Measurements from ENCODE around the gene ZNF697. TPM values are rescaled to one million over a fixed set of nuclear protein-coding genes. Genes with fewer than 3 reads are reported as not detected.
"Not testable (repeated sequence)": the region's sequence is repeated elsewhere in the genome, so short reads cannot be mapped to it uniquely, and the experiment has no call there.

The ZNF697 gene
- total RNA-seq, 4 donors from 2014 or later = 2.4 to 25.5 (median 7.9) TPM

- Histone ChIP-seq H3K4me3 (no peak overlapping the region), H3K27me3 (no peaks in the 10 kb centered on the region), H3K4me1 (no peaks in the 10 kb centered on the region), H3K27ac (no peak overlapping the region), H3K36me3 (no peaks in the 10 kb centered on the region), H3K9me3 (no peaks in the 10 kb centered on the region)
- TF ChIP-seq, protein P1, sequence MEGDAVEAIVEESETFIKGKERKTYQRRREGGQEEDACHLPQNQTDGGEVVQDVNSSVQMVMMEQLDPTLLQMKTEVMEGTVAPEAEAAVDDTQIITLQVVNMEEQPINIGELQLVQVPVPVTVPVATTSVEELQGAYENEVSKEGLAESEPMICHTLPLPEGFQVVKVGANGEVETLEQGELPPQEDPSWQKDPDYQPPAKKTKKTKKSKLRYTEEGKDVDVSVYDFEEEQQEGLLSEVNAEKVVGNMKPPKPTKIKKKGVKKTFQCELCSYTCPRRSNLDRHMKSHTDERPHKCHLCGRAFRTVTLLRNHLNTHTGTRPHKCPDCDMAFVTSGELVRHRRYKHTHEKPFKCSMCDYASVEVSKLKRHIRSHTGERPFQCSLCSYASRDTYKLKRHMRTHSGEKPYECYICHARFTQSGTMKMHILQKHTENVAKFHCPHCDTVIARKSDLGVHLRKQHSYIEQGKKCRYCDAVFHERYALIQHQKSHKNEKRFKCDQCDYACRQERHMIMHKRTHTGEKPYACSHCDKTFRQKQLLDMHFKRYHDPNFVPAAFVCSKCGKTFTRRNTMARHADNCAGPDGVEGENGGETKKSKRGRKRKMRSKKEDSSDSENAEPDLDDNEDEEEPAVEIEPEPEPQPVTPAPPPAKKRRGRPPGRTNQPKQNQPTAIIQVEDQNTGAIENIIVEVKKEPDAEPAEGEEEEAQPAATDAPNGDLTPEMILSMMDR (IDR thresholded peaks at IDR 0.05) = no peak
- no peak for TF ChIP-seq POLR2A (IDR thresholded peaks at IDR 0.05)
- DNase-seq = no peak
- intact Hi-C loops (cut with DNase I; ENCODE audit: low total_unique reads) = no loop called here
Measured at GRCh38 chr1:119617751-119618691, 30.0 kb downstream of the ZNF697 start.

GRCh38 chr1:119616748-119617147, 31.3 kb downstream of the ZNF697 start:
- H3K27ac ChIP-seq; H3K36me3 ChIP-seq; H3K4me1 ChIP-seq; H3K4me3 ChIP-seq; DNase-seq; H3K9me3 ChIP-seq; intact Hi-C loops (cut with DNase I; ENCODE audit: low total_unique reads); H3K27me3 ChIP-seq: not testable (repeated sequence)

DNA sequence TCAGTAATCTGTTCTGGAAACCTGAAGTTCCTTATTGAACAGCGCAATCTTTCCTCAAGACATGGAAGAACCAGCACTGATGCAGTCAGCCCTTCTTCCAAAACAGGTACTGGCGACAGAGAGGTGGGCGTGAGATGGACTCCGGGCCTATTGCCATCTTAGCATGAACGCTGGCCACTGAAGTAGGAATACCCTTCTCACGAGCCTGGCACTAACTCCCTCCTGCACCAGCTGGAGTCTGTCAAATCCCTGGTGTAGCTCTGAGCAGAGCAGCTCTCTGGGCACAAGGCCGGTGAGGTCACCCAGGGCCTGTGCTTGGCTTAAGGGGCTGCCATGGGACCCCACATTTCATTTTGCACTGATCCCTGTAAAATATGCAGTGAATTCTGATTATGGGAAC, 33.0 kb downstream of the ZNF697 start:
- H3K4me1 ChIP-seq; H3K9me3 ChIP-seq; H3K36me3 ChIP-seq; H3K4me3 ChIP-seq; DNase-seq; intact Hi-C loops (cut with DNase I; ENCODE audit: low total_unique reads); H3K27me3 ChIP-seq; H3K27ac ChIP-seq: not testable (repeated sequence)

DNA sequence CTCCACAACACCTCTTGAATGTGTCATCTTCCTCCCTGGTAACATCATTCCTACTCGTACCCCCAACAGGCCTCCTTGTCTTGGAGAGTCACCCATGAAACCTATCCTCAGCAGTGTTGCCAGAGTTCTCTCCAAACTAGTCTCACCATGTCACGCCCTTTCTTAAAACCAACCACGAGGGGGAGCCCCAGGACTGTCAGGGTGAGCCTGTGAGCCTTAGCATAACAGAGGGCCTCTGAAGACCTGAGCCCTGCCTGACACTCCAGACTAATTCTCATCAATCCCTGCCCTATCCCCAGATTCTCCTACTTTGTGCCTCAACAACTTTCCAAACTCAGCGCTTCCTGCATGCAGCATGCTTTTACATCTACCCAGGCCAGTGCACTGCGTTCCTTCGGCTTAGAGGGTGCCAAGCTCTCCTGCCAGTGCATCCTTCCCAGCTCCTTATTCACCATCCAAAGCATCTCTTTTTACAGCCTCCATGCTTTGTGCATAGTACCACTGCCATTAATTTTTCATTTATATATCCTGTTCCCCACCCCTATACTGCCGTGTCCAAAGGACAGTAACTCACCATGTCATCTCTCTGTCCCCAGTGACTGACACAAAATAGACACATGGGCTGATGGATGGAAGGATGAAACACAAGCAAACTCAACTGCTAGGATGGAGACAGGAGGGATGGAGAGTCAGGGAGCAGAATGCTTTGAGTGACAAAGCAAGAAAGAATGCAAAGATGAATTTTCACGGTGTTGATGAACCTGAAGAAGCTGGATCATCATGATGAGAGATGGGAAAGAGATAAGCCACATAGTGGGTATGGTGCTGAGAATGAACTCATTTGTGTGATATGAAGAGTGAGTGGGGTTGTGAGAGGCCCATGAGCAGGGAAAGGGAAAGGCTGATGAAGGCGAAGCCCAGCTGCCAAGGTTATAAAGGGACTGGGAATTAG, 34.0 kb downstream of the ZNF697 start:
- intact Hi-C loops (cut with DNase I; ENCODE audit: low total_unique reads) = loop anchor here (5.0 kb wide), 1 partner anchor 53 kb away; no protein-coding TSS in a partner anchor
- TF ChIP-seq POLR2A (IDR thresholded peaks at IDR 0.05) = no peak
- TF ChIP-seq, protein P1 (IDR thresholded peaks at IDR 0.05) = peak; percentile 82 to 88 (median 84)
- no peaks in the 10 kb centered on the region for H3K4me1 ChIP-seq

GRCh38 chr1:119611701-119612113, 36.4 kb downstream of the ZNF697 start:
- intact Hi-C loops (cut with DNase I; ENCODE audit: low total_unique reads) = loop anchor here (5.0 kb wide), 1 partner anchor 56 kb away; no protein-coding TSS in a partner anchor
- no peak for TF ChIP-seq POLR2A (IDR thresholded peaks at IDR 0.05)
- TF ChIP-seq, protein P1 (IDR thresholded peaks at IDR 0.05) = peak; percentile 70 to 82 (median 78)
- no peaks in the 10 kb centered on the region for H3K4me1 ChIP-seq

More for the DNA sequence above, 34.0 kb downstream of the ZNF697 start:
- DNase-seq = peak; percentile 85 to 86
- no peaks in the 10 kb centered on the region for H3K9me3 ChIP-seq
- no peaks in the 10 kb centered on the region for H3K36me3 ChIP-seq
- H3K27me3 ChIP-seq = no peaks in the 10 kb centered on the region
- no peak overlapping the region for H3K4me3 ChIP-seq
- no peak overlapping the region for H3K27ac ChIP-seq

GRCh38 chr1:119608816-119609215, 39.2 kb downstream of the ZNF697 start:
- H3K4me1 ChIP-seq; H3K27ac ChIP-seq; H3K27me3 ChIP-seq; H3K36me3 ChIP-seq; H3K9me3 ChIP-seq; H3K4me3 ChIP-seq; intact Hi-C loops (cut with DNase I; ENCODE audit: low total_unique reads); DNase-seq: not testable (repeated sequence)

More at GRCh38 chr1:119611701-119612113, 36.4 kb downstream of the ZNF697 start:
- peak; percentile 51 to 57 for DNase-seq
- Histone ChIP-seq H3K36me3 (no peaks in the 10 kb centered on the region), H3K27ac (no peak overlapping the region), H3K4me3 (no peak overlapping the region), H3K9me3 (no peaks in the 10 kb centered on the region), H3K27me3 (no peaks in the 10 kb centered on the region)

DNA sequence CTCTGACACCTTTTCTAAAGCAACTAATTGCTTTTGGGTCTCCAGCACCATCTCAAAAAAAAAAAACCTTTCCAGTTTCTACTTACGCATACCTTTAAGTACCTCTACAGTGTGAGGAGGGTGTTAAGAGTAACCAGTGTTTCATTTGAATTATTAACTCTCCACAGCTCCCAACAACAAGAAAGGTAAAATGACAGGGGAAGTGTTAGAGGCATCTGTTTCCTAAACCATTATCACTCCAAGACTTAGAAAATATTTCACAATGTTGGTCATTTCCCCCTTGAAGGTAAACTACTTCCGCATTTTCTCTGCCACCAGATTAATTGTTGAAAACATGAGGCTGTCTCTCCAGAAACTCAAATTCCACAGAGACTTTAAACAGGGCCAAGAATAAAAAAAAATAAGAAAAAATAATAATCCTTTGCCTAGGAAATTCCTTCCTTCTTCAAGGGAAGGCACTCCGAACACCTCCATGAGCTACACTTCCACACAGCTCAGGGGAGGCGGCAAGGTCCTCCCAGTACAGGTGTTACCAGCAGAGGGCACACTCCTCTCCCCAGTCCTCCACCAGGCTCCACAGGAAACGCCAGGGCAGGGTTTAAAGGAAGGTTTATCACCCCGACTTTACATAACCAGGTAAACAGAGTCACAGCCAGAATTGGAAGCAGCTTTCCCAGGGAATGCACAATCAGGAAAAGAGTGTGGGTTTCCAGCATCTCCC, 40.8 kb downstream of the ZNF697 start:
- H3K9me3 ChIP-seq; H3K4me3 ChIP-seq; H3K27ac ChIP-seq; H3K36me3 ChIP-seq; DNase-seq; H3K4me1 ChIP-seq; H3K27me3 ChIP-seq; intact Hi-C loops (cut with DNase I; ENCODE audit: low total_unique reads): not testable (repeated sequence)
